NCI-H2107 treated with DMSO at 0.1 percent for 48 hours (cell line): Measurements from ENCODE around the gene NDC80.
"Not testable (repeated sequence)": the region's sequence is repeated elsewhere in the genome, so short reads cannot be mapped to it uniquely, and the experiment has no call there.

Experiments used
- DNase-seq: peaks from one replicate; lab custom pipeline; 2025; ENCODE audit not compliant: unreplicated experiment; lab: John Stamatoyannopoulos, UW

Gene NDC80

GRCh38 chr18:2625217-2625616, 53.9 kb downstream of the NDC80 start:
- DNase-seq, result no peak

- DNase-seq, result no peak
Observed at GRCh38 chr18:2627821-2628276, 56.5 kb downstream of the NDC80 start.

GRCh38 chr18:2629003-2629402, 57.6 kb downstream of the NDC80 start:
- DNase-seq, result no peak

GRCh38 chr18:2635586-2635985, 64.2 kb downstream of the NDC80 start:
- no peak for DNase-seq

- DNase-seq, result no peak
Observed at GRCh38 chr18:2636126-2636631, 64.8 kb downstream of the NDC80 start.

GRCh38 chr18:2641638-2642037, 70.3 kb downstream of the NDC80 start:
- no peak for DNase-seq

- no peak for DNase-seq
Observed at GRCh38 chr18:2642771-2643170, 71.4 kb downstream of the NDC80 start.

- DNase-seq, result no peak
Observed at GRCh38 chr18:2644535-2644934, 73.2 kb downstream of the NDC80 start.

- DNase-seq, result no peak
Observed at GRCh38 chr18:2651981-2652380, 80.6 kb downstream of the NDC80 start.

GRCh38 chr18:2653467-2653866, 82.1 kb downstream of the NDC80 start:
- DNase-seq, result no peak

GRCh38 chr18:2654169-2654927, 83.0 kb downstream of the NDC80 start:
- DNase-seq, result no peak

GRCh38 chr18:2654928-2655177, 83.5 kb downstream of the NDC80 start:
- no peak for DNase-seq

GRCh38 chr18:2655178-2655953, 84.0 kb downstream of the NDC80 start, which contains the start of gene SMCHD1:
Gene SMCHD1 (plus strand): TSS chr18:2655726. CDS start chr18:2656076, 350 bp downstream.
- DNase-seq, result peak; percentile 32

- DNase-seq, result no peak
Observed at GRCh38 chr18:2655954-2656236, 84.5 kb downstream of the NDC80 start.

GRCh38 chr18:2656237-2656980, 85.1 kb downstream of the NDC80 start:
- DNase-seq, result peak; percentile 11

- no peak for DNase-seq
Observed at GRCh38 chr18:2656981-2657512, 85.7 kb downstream of the NDC80 start.

- no peak for DNase-seq
Observed at GRCh38 chr18:2657788-2658458, 86.6 kb downstream of the NDC80 start.

- DNase-seq, result not testable (repeated sequence)
Observed at GRCh38 chr18:2660849-2661248, 89.5 kb downstream of the NDC80 start.

GRCh38 chr18:2662288-2662687, 90.9 kb downstream of the NDC80 start:
- not testable (repeated sequence) for DNase-seq

GRCh38 chr18:2662990-2663389, 91.6 kb downstream of the NDC80 start:
- DNase-seq, result no peak
